ENCODE results near the gene UBE2J2. TPM values are rescaled to one million over a fixed set of nuclear protein-coding genes. Genes with fewer than 3 reads are reported as not detected.
A peak's percentile ranks its signal among the peaks of the same experiment; 100 is the strongest.

UBE2J2 gene
- total RNA-seq, 1 experiment from 2014 or later, result 83.4 TPM

- Histone ChIP-seq H3K18ac (ENCODE audit: insufficient read length, low read depth, low read length) (no peak overlapping the region), H2BK120ac (ENCODE audit: low read depth, low read length, poor library complexity, severe bottlenecking) (no peak overlapping the region), H2AFZ (ENCODE audit: low read length) (no peak overlapping the region), H3K9ac (ENCODE audit: extremely low read depth, insufficient read length, low read length) (no peak overlapping the region), H3K56ac (ENCODE audit: insufficient read length, low read depth, low read length) (no peak overlapping the region), H2BK15ac (ENCODE audit: low read depth, low read length) (no peak overlapping the region), H3K4me2 (ENCODE audit: insufficient read depth, insufficient read length, low read length) (no peak overlapping the region), H3K23ac (ENCODE audit: insufficient read length, low read depth, low read length) (no peak overlapping the region), H3K14ac (ENCODE audit: insufficient read depth, low read length) (no peak overlapping the region), H2BK5ac (ENCODE audit: insufficient read length, low read length) (no peak overlapping the region), H3T11ph (ENCODE audit: low read length) (no peak overlapping the region), H3K4ac (ENCODE audit: low read depth, low read length) (no peak overlapping the region), H3K23me2 (ENCODE audit: insufficient read length, low read depth, low read length, poor library complexity, severe bottlenecking) (no peaks in the 10 kb centered on the region), H4K5ac (ENCODE audit: insufficient read length, low read depth, low read length) (peak overlapping the region; percentile 4), H3K27ac (ENCODE audit: insufficient read length, low read depth, low read length) (no peak overlapping the region), H4K20me1 (ENCODE audit: control insufficient read depth, insufficient read depth, insufficient read length) (no peaks in the 10 kb centered on the region), H2BK12ac (ENCODE audit: insufficient read length, low read depth, low read length) (no peak overlapping the region), H3K79me1 (ENCODE audit: insufficient read depth, low read depth, low read length, poor library complexity, severe bottlenecking) (no peaks in the 10 kb centered on the region), H3K79me2 (ENCODE audit: insufficient read depth, low read length) (no peaks in the 10 kb centered on the region), H2AK5ac (ENCODE audit: insufficient read length, low read length) (no peak overlapping the region), H3K9me3 (ENCODE audit: control insufficient read depth, low read depth, low read length) (no peaks in the 10 kb centered on the region), H2BK20ac (ENCODE audit: low read depth, low read length, poor library complexity, severe bottlenecking) (no peak overlapping the region), H4K8ac (replicated peaks; ENCODE audit: insufficient read length, low read depth, low read length) (no peak overlapping the region), H3K27me3 (ENCODE audit: insufficient read depth, low read length) (no peaks in the 10 kb centered on the region), H3K4me1 (ENCODE audit: insufficient read depth, low read length) (no peaks in the 10 kb centered on the region), H4K91ac (ENCODE audit: insufficient read length, low read depth, low read length) (no peak overlapping the region)
- peaks cover 36 to 80% (median 66%) of the 10 kb centered on the region in 3 experiments; a peak in 6 of 7 replicates for H3K36me3 Mint-ChIP-seq (ENCODE audit: insufficient read depth in 1 of 3, low read depth in 3 of 3)
- no peaks in the 10 kb centered on the region; a peak in 2 of 5 replicates for H3K9me3 Mint-ChIP-seq
- peak overlapping the region in 2 of 3 experiments; percentile 86 to 92; a peak in 3 of 7 replicates for H3K27ac Mint-ChIP-seq
- TF ChIP-seq, protein P1, sequence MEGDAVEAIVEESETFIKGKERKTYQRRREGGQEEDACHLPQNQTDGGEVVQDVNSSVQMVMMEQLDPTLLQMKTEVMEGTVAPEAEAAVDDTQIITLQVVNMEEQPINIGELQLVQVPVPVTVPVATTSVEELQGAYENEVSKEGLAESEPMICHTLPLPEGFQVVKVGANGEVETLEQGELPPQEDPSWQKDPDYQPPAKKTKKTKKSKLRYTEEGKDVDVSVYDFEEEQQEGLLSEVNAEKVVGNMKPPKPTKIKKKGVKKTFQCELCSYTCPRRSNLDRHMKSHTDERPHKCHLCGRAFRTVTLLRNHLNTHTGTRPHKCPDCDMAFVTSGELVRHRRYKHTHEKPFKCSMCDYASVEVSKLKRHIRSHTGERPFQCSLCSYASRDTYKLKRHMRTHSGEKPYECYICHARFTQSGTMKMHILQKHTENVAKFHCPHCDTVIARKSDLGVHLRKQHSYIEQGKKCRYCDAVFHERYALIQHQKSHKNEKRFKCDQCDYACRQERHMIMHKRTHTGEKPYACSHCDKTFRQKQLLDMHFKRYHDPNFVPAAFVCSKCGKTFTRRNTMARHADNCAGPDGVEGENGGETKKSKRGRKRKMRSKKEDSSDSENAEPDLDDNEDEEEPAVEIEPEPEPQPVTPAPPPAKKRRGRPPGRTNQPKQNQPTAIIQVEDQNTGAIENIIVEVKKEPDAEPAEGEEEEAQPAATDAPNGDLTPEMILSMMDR (conservative IDR thresholded peaks at IDR 0.05), result no peak
- peaks cover 14 to 27% of the 10 kb centered on the region in 2 experiments for H3K4me1 Mint-ChIP-seq
- no peak for DNase-seq
- WGBS (ENCODE audit: extremely low coverage, insufficient read length, low lambda C conversion rate), result no CpG with 5 or more reads among the region's 22 CpGs
- peaks cover 3% of the 10 kb centered on the region; the same call in 1 of the 2 replicates for H3K27me3 Mint-ChIP-seq (ENCODE audit: low read depth)
- no peak overlapping the region; a peak in 1 of 5 replicates for H3K4me3 Mint-ChIP-seq
These were observed 14.6 kb downstream of the UBE2J2 start for GRCh38 chr1:1259119-1259488.

Data from H9 (cell line).